ENCODE results near the gene CDC42SE1.

DNA sequence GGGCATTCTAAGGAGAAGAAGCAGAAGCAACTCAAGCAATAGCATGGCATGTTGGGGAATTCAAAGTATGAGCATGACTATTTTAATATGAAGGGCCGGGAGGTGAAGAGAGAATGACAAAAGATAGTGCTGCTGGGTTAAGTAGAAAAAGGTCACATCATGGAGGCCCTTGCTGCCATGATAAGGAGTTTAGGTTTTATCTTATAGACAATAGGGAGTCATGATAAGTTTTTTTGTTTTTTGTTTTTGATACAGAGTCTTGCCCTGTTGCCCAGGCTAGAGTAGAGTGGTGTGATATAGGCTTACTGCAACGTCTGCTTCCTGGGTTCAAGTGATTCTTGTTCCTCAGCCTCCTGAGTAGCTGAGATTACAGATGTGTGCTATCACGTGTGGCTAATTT lies 19.9 kb downstream of the CDC42SE1 start:
- TF ChIP-seq, protein P1, sequence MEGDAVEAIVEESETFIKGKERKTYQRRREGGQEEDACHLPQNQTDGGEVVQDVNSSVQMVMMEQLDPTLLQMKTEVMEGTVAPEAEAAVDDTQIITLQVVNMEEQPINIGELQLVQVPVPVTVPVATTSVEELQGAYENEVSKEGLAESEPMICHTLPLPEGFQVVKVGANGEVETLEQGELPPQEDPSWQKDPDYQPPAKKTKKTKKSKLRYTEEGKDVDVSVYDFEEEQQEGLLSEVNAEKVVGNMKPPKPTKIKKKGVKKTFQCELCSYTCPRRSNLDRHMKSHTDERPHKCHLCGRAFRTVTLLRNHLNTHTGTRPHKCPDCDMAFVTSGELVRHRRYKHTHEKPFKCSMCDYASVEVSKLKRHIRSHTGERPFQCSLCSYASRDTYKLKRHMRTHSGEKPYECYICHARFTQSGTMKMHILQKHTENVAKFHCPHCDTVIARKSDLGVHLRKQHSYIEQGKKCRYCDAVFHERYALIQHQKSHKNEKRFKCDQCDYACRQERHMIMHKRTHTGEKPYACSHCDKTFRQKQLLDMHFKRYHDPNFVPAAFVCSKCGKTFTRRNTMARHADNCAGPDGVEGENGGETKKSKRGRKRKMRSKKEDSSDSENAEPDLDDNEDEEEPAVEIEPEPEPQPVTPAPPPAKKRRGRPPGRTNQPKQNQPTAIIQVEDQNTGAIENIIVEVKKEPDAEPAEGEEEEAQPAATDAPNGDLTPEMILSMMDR (IDR thresholded peaks at IDR 0.05) = no peak
- no peak for TF ChIP-seq POLR2A (IDR thresholded peaks at IDR 0.05)
